Fibroblast of skin of scalp (primary cell): Measurements from ENCODE around the gene ERI3.

ENCODE experiments used
- DNase-seq: peaks from one replicate; pipeline ENCODE4 v3.0.0-alpha.2; 2013

ERI3 gene

GRCh38 chr1:44200336-44200735 lies 154.7 kb downstream of the ERI3 start:
- no peak for DNase-seq

GRCh38 chr1:44174630-44175029 lies 180.4 kb downstream of the ERI3 start:
- no peak for DNase-seq
